Thyroid gland (tissue), 4 donors: ENCODE data around the gene EIF2S2.

Source experiments
- CTCF ChIP-seq, 6 experiments: fragments of 200-600 bp in 3 of 6; fragments of 450-650 bp in 3 of 6; sonication (generic) in 3 of 6; IDR thresholded peaks; one replicate each; pipeline ENCODE4 v1.5.1; 2016 to 2019; ENCODE audit warnings: antibody characterized with exemption in 6 of 6, mild to moderate bottlenecking in 2 of 6, inconsistent platforms in 1 of 6, moderate library complexity in 1 of 6
- POLR2A ChIP-seq, 2 donors: fragments of 450-650 bp; IDR thresholded peaks; one replicate each; pipeline ENCODE4 v1.6.1; 2017; ENCODE audit warnings: antibody characterized with exemption in 2 of 2, mild to moderate bottlenecking in 2 of 2, moderate library complexity in 1 of 2

GRCh38 chr20:34131491-34131890, 19.4 kb upstream of the EIF2S2 start:
- TF ChIP-seq CTCF (IDR thresholded peaks at IDR 0.05) (no peak), POLR2A (IDR thresholded peaks at IDR 0.05) (no peak)
